ENCODE data around the gene DRG1.

- TF ChIP-seq, protein P1, sequence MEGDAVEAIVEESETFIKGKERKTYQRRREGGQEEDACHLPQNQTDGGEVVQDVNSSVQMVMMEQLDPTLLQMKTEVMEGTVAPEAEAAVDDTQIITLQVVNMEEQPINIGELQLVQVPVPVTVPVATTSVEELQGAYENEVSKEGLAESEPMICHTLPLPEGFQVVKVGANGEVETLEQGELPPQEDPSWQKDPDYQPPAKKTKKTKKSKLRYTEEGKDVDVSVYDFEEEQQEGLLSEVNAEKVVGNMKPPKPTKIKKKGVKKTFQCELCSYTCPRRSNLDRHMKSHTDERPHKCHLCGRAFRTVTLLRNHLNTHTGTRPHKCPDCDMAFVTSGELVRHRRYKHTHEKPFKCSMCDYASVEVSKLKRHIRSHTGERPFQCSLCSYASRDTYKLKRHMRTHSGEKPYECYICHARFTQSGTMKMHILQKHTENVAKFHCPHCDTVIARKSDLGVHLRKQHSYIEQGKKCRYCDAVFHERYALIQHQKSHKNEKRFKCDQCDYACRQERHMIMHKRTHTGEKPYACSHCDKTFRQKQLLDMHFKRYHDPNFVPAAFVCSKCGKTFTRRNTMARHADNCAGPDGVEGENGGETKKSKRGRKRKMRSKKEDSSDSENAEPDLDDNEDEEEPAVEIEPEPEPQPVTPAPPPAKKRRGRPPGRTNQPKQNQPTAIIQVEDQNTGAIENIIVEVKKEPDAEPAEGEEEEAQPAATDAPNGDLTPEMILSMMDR (IDR thresholded peaks at IDR 0.05): no peak
- TF ChIP-seq POLR2A (IDR thresholded peaks at IDR 0.05): no peak
Observed at GRCh38 chr22:31474743-31475142, 75.3 kb downstream of the DRG1 start.

Measured in gastroesophageal sphincter (tissue), 3 donors.